GM19025 (cell line): ENCODE data around the gene WDR73.
A peak's percentile ranks its signal among the peaks of the same experiment; 100 is the strongest.

Experiments
- ATAC-seq: cut with Tn5 transposase; IDR thresholded peaks from one replicate; pipeline ENCODE4 v1.9.1; 2021; ENCODE audit warnings: mild to moderate bottlenecking, low read depth, moderate library complexity; ENCODE audit not compliant: unreplicated experiment

The WDR73 gene

DNA sequence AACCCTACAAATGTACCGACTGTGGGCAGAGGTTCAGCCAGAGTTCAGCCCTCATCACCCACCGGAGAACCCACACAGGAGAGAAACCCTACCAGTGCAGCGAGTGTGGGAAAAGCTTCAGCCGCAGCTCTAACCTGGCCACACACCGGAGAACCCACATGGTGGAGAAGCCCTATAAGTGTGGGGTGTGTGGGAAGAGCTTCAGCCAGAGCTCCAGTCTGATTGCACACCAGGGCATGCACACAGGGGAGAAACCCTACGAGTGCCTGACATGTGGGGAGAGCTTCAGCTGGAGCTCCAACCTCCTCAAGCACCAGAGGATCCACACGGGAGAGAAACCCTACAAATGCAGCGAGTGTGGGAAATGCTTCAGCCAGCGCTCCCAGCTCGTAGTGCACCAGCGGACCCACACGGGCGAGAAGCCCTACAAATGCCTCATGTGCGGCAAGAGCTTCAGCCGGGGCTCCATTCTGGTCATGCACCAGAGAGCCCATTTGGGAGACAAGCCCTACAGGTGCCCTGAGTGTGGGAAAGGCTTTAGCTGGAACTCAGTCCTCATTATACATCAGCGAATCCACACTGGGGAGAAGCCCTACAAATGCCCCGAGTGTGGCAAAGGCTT lies 32.6 kb downstream of the WDR73 start:
- no peak for ATAC-seq

GRCh38 chr15:84620626-84621025 lies 33.5 kb downstream of the WDR73 start:
- ATAC-seq: no peak

DNA sequence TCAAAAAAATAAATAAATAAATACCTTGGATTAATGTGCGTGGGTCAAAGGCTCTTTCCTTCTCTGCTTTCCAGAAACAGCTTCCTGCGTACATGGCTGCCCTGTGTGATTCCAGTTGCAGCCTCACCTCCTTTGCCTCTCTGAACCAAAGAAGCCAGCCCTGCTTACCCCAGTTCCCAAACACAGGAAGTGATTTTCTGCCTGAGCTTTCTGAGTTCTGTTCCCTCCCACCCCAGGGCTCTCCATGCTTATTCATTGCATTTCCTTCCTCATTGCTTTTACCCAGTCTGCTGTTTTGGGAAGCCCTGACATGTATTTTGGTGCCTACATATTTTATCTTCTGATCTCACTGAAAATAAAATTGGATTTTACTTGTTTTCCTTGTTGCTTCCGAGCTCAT lies 37.8 kb downstream of the WDR73 start:
- ATAC-seq: no peak

- no peak for ATAC-seq
Observed at GRCh38 chr15:84611631-84612030, 42.5 kb downstream of the WDR73 start.

DNA sequence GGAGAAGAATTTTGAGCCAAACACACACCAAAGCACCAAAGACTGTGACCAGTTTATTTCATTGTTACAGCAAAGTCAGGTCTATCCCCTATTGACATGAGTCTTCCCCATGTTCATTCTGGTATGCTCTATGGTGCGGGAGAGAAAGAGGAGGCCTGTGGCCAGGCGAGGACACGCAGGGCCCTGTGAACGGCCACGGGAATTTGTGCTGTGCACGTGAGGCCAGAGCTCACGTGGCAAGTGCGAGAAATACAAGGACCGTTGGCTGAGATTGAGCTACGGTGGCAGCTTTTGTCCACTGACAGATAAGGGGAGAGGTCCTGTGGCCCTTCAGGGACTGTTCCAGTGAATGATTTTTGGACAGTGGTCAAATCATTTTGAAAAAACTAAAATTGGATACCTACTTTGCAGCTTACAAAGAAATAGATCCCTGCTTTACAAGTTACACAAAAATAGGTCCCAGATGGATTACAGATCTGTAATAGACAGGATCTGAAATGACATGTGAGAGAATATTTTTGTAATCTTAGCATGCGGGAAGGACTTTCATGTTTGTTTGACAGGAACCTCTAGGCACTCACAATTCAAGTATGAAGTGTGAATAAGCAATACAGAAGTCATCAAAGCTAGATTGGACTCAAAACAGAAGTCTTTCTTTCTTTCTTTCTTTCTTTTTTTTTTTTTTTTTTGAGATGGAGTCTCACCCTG lies 44.1 kb downstream of the WDR73 start:
- ATAC-seq: no peak

GRCh38 chr15:84608707-84609284 lies 45.3 kb downstream of the WDR73 start:
- no peak for ATAC-seq

DNA sequence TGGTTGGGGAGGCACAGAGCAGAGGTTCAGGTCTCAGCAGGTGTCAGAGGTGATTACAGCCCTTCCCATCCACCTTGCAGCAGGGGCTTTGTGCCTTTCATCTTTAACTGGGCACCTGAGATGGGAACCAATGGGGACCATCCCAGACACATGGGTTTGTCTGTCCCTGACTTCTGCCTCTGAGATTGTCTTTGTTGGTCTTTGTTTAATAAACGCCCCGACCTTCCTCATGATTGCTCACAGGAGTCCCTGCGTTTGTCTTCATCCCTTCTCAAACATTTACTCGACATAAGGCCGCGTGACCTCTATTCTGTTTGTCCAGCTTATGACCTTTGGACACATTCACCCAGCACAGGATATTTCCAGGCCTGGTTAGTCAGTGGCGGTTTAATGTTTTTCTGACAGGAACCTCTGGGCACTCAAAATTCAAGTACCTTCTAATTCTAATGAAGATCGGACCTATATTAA lies 47.4 kb downstream of the WDR73 start:
- no peak for ATAC-seq

DNA sequence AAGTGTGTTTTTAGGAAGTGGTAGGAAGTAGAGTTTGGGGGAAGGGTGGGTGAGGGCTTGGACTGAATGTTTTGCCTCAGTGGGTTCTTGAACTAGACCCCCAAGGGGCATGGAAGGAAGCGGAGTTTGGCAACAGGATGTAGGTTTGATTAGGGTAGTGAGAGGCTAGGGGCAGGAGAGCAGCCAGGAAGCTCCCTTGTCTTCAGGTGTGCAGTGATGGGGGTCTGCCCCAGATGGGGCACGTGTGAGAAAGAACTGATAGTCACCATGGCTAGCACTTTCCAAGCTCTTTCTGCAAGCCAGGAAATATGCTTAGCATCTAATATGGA lies 48.6 kb downstream of the WDR73 start:
- ATAC-seq: no peak

- ATAC-seq: no peak
Observed at GRCh38 chr15:84604826-84605553, 49.1 kb downstream of the WDR73 start.

- no peak for ATAC-seq
Observed at GRCh38 chr15:84603630-84604379, 50.3 kb downstream of the WDR73 start.

DNA sequence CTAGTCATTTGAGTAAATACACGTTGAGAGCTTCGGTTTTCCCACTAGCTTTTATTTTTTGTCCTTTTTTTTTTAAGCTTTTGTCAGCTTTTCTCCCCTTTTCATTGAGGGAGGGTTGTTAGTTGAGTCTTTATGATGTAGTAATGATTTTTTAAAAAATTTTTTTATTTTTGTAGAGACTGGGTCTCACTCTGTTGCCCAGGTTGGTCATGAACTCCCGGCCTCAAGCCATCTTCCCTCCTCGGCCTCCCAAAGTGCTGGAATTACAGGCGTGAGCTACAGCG lies 52.6 kb downstream of the WDR73 start:
- no peak for ATAC-seq

GRCh38 chr15:84600687-84601554 lies 53.2 kb downstream of the WDR73 start, which contains the start of gene ZSCAN2:
Gene ZSCAN2 (plus strand): TSS chr15:84601009. CDS start chr15:84603928, 2,919 bp downstream.
- ATAC-seq: peak; percentile 90

- ATAC-seq: peak; percentile 2
Observed at GRCh38 chr15:84600331-84600686, 53.8 kb downstream of the WDR73 start.

- no peak for ATAC-seq
Observed at GRCh38 chr15:84599906-84600305, 54.2 kb downstream of the WDR73 start.

DNA sequence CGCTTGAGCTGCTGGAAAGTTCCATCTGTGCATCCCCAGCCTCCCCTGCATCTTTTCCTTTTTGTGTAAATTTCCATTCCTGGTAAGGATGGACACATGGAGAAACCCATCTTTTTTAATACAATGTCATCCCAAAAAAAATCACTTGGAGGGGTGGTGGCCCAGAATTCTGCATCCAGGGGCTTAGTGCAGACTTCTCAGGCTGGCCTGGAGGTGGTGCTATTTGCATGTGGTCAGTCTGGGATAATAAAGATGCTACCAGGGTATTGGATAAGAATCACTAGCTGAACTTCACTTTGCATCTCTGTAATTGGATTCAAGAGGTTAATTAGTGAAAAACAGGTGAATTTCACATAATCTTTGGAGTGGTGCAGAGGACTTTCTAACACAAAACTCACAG lies 55.1 kb downstream of the WDR73 start:
- ATAC-seq: no peak

DNA sequence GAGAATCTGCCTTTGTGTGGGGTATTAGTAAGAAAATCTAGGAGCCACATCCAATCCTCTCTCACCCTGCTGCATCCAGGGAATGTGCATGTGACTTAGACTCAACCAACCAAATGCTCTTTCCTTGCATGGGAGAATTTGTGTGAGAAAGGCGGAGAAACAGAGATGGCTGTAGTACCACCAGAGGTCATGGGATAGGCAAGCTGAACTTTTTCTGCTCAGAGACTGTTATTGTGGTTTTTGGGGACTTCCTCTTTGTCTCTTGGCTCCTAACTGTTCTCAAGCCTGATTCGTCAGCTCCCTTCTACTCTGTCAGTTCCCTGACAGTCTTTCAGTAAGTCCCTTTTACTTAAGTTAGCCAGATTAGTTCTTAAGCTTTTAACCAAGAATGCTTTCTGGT lies 55.8 kb downstream of the WDR73 start:
- ATAC-seq: peak; percentile 26

DNA sequence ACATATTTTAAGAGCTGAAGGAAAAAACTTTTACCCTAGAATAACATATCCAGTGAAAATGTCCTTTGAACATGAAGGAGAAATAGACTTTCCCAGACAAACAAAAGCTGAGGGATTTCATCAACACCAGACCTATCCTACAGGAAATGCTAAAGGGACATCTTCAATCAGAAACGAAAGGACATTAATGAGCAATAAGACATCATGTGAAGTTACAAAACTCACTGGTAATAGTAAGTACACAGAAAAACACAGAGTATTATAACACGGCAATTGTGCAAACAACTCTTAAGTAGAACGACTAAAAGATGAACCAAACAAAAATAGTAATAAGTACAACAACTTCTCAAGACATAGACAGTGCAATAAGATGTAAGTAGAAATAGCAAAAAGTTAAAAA lies 56.8 kb downstream of the WDR73 start:
- ATAC-seq: no peak

- ATAC-seq: no peak
Observed at GRCh38 chr15:84595660-84596059, 58.4 kb downstream of the WDR73 start.

DNA sequence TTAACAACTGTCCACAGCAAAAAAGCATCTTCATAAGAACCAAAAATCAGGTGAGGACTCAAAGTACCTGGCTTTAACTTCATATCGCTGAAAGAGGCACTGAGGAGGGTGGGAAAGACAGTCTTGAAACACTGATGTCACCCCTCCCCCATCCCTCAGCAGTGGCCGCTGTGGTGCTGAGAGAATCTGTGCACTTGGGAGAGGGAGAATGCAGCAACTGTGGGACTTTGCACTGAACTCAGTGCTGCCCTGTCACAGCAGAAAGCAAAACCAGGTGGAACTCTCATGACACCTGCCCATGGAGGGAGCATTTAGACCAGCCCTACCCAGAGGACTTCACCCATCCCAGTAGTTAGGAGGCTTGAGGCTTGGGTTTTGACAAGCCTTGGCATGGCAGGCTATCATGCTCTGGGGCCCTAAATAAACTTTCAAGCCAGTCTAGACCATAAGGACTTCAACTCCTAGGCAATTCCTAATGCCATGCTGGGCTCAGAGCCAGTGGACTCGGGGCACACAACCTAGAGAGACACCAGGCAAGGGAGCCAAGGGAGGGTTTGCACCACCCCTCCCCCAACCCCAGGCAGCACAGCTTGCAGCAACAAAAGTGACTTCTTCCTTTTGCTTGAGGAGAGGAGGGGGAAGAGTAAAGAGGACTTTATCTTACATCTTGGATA lies 59.3 kb downstream of the WDR73 start:
- no peak for ATAC-seq
